GM18507 (cell line): Measurements from ENCODE around the gene RIBC1.
"Not testable (repeated sequence)": the region's sequence is repeated elsewhere in the genome, so short reads cannot be mapped to it uniquely, and the experiment has no call there.

Source experiments
- DNase-seq: peaks from one replicate; pipeline ENCODE4 v3.0.0; 2011; ENCODE audit warnings: low read depth; ENCODE audit not compliant: insufficient read length; ENCODE audit errors: extremely low spot score
- FAIRE-seq: peaks from 2 replicates; lab custom pipeline; 2011; peaks lifted over from hg19 to GRCh38; lab: Jason Lieb, UNC

The RIBC1 gene

DNA sequence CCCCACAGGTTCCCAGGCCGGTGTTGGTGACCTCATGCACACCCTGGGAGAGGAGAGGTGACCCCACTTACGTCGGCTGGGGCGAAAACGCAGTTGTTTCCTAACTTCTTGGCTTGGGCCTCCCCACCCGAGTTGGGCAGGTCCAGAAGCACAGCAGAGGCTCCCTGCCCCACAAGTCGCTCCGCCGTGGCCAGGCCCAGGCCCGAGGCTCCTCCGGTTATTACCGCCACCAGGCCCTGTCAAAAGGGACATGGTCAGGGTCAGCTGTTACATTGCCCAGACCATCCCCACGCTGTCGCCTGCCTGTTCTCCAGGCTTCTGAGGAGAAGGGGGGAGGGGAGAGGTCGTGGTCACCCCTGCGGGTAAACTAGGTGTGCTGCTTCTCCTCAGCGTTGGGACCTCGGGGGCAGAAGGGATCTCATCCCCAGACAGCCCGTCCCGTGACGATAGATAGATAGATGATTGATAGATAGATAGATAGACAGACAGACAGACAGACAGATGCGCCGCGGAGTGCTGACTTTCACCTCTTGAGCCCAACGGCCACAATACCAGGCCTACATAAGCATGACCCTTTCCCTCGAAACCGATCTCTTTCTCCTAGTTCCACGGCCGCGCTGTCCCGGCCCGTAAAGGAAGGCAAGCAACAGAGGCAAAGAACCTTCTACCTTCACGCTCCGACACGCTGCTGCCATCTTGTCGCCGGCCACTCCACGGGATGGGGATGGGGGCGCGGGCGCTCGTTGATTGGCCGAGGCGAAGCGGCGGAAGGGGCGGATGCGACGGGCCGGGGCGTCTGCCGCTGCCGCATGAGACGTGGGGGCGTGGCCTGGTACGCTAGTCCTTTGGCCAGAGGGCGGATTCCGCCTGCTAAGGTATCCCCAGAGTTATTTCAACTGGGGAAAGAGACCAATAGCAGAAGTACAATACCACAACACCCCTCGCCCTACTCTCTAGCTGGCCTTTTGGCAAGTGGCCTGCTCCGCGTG, 11.3 kb downstream of the RIBC1 start, which contains the start of gene HSD17B10:
Gene HSD17B10 (minus strand): TSS at position 720 of the 989 bp plus-strand sequence. CDS start 25 bp downstream, at position 695.
- DNase-seq (peak; percentile 60), FAIRE-seq (peak; percentile 95)

DNA sequence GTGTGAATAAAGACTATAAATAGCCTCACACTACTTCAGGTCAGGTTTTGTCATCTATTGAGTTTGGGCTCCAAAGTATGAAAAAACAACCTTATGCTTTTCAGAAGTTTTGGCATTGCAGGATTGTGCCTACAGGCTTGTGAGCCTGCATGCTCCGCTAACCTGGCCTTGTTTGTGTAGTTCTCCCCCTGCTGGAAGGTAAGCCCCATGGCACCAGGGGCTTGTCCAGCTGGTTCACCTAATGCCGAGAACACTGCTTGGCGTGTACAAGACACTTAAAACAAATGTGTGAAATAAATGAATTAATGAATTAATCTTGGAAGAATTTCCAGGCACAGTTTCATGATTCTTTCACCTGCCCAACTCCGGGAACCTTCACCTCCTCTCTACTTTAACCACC, 13.3 kb downstream of the RIBC1 start:
- FAIRE-seq (peak; percentile 94), DNase-seq (no peak)

DNA sequence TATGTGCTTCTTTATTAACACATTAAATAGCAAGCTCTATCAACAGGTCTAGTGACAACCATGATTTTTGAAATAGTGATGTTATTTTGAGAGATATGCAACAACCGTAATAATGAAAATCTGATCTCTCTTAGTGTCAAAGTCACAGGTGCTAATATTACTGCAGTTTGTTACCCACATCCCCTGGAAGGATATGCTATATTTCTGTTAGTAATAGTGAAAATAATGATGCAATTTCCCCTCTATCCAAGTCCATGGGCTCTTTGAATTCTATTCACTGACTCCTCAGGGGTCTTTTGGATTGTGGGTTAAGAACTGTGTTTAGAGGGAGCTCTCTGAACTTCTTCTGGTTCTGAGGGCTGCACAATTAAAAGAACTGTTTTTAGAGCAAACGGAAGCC, 14.5 kb downstream of the RIBC1 start:
- FAIRE-seq, result no peak
- DNase-seq, result no peak

DNA sequence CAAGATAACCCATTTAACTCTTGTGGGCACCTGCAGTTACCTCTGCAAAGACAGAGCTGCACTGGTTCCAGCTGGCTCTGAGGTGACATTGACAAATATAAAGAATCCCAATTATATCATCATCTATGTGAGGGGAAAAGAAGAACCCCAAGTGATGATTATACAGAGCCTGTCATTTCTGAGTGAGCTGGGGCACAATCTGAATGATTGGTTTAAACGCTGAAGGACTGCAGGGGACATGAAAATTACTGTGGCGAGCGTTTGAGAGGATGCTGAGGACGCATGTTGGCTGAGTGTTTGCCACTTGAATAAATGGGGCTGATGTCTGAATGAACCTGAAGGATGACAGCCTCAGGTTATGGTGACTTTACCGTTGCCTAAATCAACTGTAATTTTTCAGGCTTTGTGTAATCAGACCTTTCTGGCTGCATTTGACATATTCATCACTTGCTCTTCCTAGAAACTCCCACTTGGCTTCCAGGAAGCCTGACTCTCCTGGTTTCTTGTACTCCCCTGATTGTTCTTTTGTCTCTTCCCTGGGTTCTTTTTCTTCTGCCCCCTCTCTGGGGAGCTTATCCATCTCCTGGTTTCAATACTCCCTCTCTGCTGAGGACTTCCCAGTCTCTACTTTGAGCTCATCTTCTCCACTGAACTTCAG, 15.6 kb downstream of the RIBC1 start:
- no peak for FAIRE-seq
- DNase-seq, result no peak

DNA sequence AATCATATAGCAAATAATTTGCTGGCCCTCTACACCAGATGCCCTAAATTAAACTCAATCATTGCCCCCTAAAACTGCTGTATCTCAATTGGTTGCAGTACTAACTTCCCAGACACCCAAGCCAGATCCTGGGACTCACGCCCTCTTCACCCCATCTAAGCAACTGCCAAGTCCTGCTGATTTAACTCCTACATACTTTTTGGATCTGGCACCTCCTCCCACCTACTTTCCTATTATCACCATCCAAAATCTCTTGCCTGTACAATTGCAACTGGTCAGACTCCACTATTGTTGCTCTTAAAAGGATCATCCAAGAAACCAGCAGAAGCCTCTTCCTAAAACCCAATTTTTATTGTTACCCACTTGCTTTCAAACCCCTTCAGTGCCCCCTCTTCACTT, 16.2 kb downstream of the RIBC1 start:
- FAIRE-seq (no peak), DNase-seq (no peak)

DNA sequence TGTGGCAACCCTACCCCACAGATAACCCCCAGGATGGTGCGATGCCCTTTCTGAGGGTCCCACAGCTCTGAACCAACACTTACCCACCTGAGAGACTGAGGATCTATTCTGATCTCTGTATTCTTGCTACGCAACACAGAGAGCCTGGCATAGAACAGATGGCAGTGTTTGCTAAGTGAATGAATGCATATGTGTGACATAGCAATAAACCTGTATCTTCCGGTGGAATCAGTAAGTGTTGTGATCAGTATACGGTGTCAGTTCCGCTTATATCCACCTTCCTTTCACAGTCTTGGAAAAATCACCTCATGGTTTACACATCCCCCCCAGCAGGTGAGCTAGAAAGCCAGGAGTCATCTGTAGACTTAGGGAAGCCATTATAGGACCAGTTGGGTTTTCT, 17.4 kb downstream of the RIBC1 start:
- DNase-seq (no peak), FAIRE-seq (no peak)

DNA sequence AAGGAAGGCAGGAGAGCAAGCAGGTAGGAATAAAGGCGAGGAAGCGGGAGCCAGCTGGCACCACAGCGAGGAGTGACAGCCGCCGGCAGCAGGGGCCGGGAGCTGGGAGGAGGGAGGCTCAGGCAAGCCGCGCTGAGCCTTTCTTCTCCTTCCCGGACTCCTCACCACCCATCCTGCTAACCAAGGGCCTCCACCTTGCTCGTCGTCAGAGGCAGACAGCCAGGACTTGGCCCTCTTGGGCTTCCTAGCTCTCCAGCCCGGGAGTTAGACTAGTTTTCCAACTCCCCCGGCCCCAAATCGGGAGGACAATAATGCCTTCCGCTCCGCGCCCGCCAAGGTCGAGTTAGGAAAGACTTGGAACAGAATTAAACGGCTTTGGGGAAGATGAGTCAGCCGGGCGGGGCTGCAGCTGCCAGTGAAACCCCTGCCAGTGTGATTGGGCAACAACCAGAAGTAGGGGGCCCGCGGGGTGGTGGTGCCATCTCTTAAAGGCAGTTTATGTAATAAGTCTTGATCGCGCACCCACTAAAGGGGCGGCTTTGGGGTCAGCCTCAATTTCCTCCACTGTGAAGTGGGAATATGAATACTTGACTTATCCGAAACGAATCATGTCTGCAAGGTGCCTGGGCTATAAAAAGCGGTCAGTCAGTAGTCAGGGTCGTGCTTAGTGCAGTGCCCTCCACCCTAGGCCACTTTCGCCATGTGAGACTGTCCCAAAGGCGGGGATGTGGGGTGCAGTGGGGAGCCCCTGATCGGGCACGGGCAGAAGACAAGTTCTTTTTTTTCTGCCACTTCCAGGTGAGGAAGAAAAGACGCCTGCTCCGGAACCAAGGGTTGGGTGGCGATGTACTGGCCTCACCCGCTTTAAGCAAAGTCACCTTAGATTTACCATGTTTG, 18.2 kb downstream of the RIBC1 start:
- DNase-seq (no peak), FAIRE-seq (no peak)

DNA sequence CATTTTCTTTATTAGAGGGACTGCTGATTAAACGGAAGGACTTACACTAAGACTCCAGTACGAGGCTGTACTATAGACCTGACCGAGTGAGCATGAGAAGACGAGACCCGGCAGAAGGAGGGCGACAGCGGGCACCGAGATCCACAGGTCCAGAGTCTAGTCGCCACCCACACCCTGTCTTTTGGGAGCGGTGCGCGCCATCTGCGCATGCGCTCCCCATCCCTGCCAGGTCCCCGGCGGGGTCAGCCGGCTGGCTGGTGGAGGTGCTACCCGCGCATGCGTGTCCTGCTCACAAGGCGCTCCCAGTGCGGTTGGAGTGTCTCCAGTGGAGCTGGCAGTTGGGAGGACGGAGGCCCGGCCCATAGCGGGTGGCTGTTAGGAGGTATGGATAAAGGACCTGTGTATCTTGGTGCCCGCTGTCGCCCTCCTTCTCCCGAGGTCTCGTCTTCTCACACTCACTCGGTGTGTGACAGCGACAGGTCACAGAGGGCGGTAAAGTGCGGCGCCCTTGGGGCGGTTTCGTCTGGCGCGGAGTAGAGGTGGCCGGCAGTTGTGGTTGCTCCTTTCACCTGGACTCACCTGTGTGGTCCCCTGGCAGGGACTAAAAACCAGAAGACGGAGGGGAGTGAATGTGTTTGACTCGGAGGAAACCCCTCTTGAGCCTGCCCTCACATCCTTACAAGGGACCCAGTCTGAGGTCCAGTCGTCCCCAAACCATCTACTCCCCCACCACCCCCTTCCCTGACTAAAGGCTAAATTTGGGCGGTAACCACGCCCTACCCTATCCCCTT, 19.1 kb downstream of the RIBC1 start:
- DNase-seq, result peak; percentile 65
- peak; percentile 97 for FAIRE-seq

DNA sequence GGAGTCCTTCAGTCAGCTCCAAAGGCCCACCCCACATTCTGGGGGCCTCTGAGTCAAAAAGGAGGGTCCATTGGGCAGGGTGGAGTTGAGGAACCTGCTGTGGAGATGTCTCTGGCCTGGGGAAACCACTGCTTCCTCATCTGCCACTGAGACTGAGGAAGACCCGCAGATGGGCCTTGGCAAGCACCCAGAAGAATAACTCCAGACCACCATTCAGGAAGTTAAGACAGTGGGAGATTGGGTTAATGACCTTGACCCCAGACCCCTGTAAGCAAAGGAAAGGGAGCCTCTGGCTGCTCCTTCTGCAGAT, 19.6 kb downstream of the RIBC1 start:
- no peak for FAIRE-seq
- no peak for DNase-seq

DNA sequence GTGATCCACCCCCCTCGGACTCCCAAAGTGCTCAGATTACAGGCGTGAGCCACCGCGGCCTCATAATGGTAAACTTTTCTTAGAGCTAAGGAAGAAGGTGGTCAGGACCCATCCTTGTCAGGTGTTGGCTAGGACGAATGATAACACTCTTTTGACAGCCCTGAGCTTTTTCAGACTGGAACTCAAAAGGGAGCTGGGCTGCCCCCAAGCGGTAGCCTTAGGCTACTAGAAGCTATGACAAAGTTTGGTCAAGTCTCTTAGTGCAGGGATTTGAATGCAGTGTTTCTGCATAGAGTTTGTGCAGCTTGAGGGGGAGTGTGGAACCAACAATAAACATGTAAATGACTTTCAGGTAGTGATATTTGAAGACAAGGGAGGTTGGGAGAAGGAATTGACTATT, 23.3 kb downstream of the RIBC1 start:
- DNase-seq, result no peak
- FAIRE-seq, result peak; percentile 78

DNA sequence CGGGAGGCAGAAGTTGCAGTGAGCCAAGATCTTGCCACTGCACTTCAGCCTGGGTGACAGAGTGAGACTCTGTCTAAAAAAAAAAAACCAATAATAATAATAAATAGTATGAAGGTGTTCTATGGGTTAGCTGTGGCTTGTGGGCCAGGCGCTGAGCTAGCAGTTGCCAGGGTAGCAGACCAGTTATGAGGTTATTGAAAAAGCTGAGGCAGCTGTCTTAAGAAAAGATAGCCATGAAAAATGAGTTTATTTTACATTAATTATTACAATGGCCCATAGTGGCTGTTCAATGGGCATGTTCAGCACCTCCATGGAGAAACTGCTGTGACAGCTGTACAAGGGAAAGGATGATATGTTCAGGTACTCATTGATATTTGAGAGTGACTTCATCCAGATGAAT, 24.8 kb downstream of the RIBC1 start:
- FAIRE-seq (no peak), DNase-seq (no peak)

DNA sequence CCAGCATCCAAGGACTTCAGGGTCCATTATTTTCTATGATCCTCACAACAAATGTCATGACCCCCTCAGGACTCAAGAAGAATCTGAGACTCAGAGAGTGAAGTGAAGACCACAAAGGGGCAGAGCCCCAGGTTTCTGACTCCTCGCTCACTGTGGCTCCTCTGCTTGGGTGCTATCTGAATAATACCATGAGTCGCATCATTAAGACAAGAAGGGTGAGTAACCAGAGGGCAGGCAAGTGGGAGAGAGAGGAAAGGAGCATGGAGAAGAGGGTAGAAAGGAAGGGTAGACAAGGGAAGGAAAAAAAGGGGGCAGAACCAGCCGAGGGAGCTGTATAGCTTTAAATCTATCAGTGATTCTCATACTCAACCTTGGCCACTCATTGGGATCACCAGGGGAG, 27.0 kb downstream of the RIBC1 start:
- DNase-seq, result no peak
- no peak for FAIRE-seq

DNA sequence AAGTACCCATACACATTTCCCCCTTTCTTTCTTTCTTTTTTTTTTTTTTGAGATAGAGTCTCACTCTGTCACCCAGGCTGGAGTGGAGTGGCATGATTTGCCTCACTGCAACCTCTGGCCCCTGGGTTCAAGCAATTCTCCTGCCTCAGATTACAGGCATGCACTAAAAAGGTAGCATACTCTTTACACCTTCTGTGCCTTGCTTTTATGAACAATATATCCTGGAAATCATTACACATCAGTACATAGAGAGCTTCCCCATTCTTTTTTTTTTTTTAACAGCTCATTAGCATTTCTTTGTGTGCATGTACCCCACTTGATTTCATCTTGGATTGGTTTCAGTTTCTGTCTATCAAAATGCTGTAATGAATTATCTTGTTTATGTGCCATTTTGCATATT, 30.1 kb downstream of the RIBC1 start:
- no peak for FAIRE-seq
- no peak for DNase-seq

DNA sequence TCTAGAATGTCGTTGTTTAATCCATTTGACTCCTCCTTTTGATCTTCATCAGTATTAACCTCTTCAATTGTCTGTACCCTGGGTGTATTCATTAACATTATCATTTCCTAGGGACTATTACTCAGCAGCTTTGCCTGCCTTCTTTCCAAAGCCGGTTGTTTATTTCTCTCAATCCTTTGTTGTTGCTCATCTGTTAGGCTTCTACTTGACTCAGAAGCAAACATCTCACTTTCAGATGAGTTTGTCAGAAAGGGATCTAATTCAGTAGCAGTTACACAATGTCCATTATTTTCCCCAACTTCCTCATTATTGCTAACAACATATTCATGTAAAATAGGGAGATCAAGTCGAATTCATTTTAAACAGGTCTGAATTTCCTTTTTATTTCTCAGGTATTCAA, 33.6 kb downstream of the RIBC1 start:
- FAIRE-seq, result no peak

DNA sequence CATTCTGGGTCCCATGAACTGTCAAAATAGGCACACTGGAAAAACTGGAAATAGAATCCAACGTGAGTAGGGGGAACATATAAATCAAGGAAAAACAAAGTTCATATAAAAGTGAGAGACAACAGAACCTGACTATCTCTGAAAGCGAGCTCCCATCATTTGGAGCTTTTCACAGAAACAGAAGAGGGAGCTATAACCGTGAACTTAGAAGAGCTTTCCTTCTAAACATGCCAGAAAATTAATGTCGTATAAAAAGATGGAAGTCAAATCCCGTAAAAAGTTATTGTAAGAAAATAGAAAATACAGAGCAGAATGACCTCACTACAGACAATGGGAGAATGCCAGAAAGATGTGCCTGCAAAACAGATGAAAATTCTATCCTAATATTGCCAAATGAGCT, 35.4 kb downstream of the RIBC1 start:
- DNase-seq (no peak), FAIRE-seq (no peak)

More for the DNA sequence above, 33.6 kb downstream of the RIBC1 start:
- no peak for DNase-seq

DNA sequence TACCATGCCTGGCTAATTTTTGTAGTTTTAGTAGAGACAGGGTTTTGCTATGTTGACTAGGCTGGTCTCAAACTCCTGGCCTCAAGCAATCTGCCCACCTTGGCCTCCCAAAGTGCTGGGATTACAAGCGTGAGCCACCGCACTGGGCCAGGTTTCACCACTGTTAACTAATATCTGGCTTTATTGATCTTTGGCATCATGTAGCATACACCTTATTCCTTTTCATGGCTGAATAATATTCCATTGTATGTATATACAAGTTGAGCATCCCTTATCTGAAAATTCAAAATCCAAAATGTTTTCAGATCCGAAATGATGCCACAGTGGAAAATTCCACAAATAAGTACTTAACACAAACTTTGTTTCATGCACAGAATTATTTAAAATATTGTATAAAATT, 46.0 kb downstream of the RIBC1 start:
- not testable (repeated sequence) for FAIRE-seq, DNase-seq

DNA sequence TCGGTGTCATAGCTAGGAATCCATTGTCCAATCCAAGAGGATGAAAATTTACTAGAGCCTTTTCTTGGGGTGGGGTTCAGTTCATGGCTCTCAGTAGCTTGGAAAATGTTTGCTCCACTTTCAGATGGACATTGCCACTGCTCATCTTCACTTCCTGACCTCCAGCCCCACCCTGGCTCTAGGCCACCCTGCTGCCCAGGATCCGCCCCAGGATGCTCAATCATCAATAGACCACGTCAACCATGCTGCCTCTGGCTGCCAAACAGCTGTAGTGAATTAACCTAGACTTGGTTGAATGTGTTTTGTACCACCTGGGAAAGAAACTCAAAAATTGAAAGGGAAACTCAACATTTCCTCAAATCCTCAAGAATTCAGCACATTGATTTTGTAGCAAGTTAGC, 48.7 kb downstream of the RIBC1 start:
- FAIRE-seq (no peak), DNase-seq (no peak)

DNA sequence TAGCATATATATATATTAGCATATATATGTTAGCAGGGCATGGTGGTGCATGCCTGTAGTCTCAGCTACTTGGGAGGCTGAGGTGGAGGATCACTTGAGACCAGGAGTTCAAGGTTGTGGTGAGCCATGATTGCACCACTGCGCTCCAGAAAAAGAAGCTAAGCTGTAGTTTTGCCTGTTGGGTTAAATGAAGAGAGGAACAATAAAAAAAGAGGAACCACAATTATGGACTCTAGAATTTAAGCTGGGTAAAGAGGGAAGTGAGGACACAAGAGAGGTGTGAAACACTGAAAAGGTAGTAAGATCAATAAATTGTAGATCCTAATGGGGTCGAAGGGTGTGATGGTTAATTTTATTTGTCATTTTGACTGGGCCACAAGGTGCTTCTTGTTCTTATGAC, 52.0 kb downstream of the RIBC1 start:
- FAIRE-seq (no peak), DNase-seq (no peak)

DNA sequence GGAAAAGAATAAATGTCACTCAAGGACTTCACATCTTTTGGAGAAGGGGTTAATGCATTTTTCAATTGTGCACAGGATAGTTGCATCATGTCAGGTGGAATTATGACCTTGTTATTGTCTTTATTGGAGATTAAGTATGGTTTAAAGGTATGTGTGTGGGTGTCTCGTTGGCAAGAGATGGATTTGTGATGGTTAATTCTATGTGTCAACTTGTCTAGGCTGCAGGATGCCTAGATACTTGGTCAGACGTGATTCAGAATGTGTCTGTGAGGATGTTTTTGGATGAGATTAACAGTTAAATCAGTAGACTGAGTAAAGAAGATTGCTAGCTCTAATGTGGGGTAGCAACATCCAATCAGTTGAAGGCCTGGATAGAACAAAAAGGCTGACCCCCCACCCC, 53.7 kb downstream of the RIBC1 start:
- FAIRE-seq (no peak), DNase-seq (no peak)
